GM12892 (cell line): ENCODE results near the gene MTMR1.

ENCODE experiments used
- POLR2A ChIP-seq: IDR thresholded peaks from 2 replicates; pipeline ENCODE4 v1.6.1; 2011; ENCODE audit warnings: low read depth, low read length, control low read depth
- POLR2AphosphoS5 ChIP-seq: IDR thresholded peaks from 2 replicates; pipeline ENCODE4 v1.6.1; 2011; ENCODE audit warnings: low read depth, low read length, control low read depth

DNA sequence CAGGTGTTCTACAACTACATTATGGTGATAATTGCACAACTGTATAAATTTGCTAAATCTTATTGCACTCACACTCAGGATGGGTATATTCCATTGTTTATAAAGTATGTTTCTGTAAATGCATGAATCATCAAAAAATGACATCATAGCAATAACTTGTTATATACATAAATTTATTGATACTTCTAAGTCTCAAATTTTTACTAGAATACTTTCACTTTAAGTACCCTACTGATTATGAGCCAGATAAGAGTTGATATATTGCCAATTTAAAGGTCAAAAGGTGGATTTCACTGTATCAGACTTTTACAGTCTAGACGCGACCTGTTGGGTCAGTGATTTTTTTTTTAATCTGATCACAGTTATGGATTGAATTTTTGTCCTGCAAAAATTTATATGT lies 37.4 kb upstream of the MTMR1 start:
- no peak for TF ChIP-seq POLR2A
- no peak for TF ChIP-seq POLR2AphosphoS5
